ENCODE data around the gene RPLP2.

The RPLP2 gene

DNA sequence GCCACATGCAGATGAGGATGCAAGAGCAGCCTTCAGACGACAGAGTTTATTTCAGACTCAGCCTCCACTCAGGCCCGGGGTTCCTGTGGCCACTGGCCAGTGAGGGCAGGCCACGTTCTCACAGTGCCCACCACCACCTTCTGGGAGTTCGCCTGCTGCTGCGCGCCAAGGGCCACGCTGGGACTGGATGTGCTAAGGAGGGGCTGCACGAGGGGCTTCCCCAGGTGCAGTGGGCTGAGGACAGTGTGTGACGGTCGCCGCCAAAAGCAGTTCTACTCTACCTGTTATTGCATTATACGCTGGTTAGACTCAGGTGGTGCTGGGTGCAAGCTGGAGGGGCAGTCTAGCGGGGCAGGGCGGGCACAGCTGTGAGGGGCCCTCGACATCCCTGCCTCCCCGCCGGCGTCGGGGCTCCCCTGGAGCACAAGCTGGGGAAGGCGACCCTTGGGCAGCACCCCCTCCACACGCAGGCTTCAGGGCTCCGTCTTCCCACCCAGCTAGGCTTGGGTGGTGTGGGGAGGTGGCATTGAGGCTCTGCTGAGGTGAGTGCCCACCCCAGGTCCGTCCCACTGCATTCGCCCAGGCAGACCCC, 22.6 kb upstream of the RPLP2 start:
- no peaks in the 10 kb centered on the region for H3K9me3 ChIP-seq (ENCODE audit: control insufficient read depth in 1 of 2, low read length in 2 of 2)
- H3K27me3 ChIP-seq (ENCODE audit: low read depth, low read length): peaks cover 7% of the 10 kb centered on the region
- H3K36me3 ChIP-seq (ENCODE audit: control insufficient read depth in 1 of 2, insufficient read depth in 2 of 2, low read length in 2 of 2): peaks cover 0 to 8% of the 10 kb centered on the region in 2 donors
- peaks cover 0 to 19% of the 10 kb centered on the region in 2 donors for H3K4me1 ChIP-seq (ENCODE audit: control insufficient read depth in 1 of 2, insufficient read depth in 2 of 2, low read length in 2 of 2)
- H3K27ac ChIP-seq (ENCODE audit: low read length): no peak overlapping the region
- no peak overlapping the region for H3K4me3 ChIP-seq (ENCODE audit: low read depth in 1 of 2, low read length in 2 of 2)

DNA sequence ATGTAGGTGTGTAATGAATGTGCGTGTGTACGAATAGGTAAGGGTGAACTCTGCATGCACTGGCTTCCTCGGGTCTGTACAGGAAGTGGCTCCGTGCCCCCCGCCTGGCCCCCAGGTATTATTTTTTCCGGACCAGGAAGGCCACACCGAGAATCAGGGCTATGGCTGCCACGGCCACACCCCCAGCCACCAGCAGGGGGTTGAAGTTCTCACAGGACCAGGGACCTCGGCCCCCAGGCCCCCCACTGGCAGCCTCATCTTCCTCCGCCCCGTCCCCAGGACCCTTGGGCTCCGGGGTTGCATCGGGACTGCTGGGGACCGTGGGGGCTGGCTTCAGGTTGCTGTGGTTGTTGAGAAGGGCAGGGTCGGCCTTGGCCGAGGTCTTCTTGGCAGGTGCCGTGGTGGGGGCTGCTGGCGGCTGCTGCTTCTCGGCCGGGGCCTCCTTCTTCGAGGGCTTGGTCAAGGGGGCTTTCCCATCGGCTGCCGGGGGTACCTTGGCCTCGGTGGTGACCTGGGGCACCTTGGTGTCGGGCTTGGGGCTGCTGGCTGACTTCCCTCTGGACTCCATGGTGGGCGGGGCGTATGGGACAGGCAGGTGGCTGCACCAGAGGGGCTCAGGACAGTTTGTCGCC, 21.6 kb upstream of the RPLP2 start:
- Histone ChIP-seq H3K4me1 (ENCODE audit: control insufficient read depth in 1 of 2, insufficient read depth in 2 of 2, low read length in 2 of 2) (peaks cover 0 to 17% of the 10 kb centered on the region in 2 donors), H3K36me3 (ENCODE audit: control insufficient read depth in 1 of 2, insufficient read depth in 2 of 2, low read length in 2 of 2) (peaks cover 0 to 17% of the 10 kb centered on the region in 2 donors), H3K27me3 (ENCODE audit: low read depth, low read length) (peaks cover 7% of the 10 kb centered on the region), H3K27ac (ENCODE audit: low read length) (no peak overlapping the region), H3K9me3 (ENCODE audit: control insufficient read depth in 1 of 2, low read length in 2 of 2) (no peaks in the 10 kb centered on the region), H3K4me3 (ENCODE audit: low read depth in 1 of 2, low read length in 2 of 2) (no peak overlapping the region)

DNA sequence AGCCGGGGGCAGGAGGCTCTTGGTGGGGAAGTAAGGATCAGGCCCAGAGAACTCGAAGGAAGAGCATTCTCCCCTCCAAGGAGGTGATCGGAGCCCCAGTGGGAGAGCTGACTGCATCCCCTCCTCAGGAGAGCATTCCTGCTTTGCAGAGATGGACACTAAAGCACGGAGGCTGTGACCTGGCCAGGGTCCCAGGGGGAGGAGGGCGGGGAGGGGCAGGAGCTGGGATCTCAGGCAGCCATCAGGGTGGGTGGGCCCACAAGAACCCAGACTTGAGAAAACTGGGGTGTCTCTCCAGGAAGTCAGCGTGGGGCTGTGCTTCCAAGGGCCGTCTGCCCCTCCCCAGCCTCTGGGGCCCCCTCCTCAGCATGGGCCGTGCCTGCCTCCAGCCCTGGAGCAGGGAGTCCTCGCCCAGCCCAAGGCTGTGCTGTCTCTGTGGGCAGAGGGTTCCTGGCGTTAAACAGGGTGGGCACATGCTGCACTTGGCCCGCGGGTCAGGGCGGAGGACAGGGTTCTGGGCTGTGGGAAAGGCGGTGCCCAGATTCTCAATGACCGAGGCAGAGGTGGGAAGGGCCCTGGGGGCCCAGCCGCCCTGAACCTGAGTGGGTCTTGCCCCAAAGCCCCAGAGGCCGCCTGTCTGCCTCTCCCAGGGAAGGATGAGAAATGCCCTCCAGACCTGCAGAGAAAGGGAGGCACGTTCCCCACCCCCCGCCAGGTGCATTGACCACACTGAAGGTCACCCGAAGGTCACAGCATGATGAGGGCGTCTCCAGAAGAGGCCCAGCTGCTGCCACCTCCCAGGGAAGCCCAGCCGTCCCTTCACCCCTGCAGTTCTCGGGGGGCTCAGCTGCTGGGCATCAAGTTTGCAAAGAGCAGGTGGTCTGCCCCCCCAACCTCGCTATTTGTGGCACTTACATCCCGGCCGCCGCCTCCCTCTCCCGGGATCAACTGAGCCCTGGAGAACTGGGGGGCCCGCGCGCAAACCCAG, 20.5 kb upstream of the RPLP2 start:
- Histone ChIP-seq H3K27ac (ENCODE audit: low read length) (no peak overlapping the region), H3K36me3 (ENCODE audit: control insufficient read depth in 1 of 2, insufficient read depth in 2 of 2, low read length in 2 of 2) (peaks cover 0 to 20% of the 10 kb centered on the region in 2 donors), H3K27me3 (ENCODE audit: low read depth, low read length) (peaks cover 7% of the 10 kb centered on the region), H3K9me3 (ENCODE audit: control insufficient read depth in 1 of 2, low read length in 2 of 2) (no peaks in the 10 kb centered on the region), H3K4me1 (ENCODE audit: control insufficient read depth in 1 of 2, insufficient read depth in 2 of 2, low read length in 2 of 2) (peaks cover 0 to 8% of the 10 kb centered on the region in 2 donors), H3K4me3 (ENCODE audit: low read depth in 1 of 2, low read length in 2 of 2) (no peak overlapping the region)

DNA sequence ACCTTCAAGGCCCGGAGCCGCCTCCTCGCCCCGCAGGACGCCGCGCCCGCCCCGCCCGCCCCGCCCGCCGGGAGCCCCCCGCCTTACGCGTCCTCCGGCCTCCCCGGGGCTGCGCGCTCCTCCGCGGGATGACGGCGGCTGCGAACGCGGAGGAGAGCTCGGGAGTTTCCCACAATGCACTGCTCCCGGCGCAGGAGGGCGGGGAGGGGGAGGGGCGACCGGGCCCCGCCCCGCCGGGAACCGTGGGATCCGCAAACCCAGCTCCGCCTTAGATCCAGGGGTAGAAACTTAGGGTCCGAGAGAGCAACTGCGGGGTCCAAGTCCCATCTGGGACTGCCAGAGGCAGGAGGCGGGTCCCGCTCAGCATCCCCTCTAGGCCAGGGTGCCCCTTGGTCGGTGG, 19.8 kb upstream of the RPLP2 start, which contains the start of gene CEND1:
Gene CEND1, minus strand, starts transcription at position 148 of the 400 bp plus-strand sequence. CDS start 1,514 bp downstream, outside the sequence.
- H3K4me3 ChIP-seq (ENCODE audit: low read depth in 1 of 2, low read length in 2 of 2): no peak within 1 kb of the TSS

DNA sequence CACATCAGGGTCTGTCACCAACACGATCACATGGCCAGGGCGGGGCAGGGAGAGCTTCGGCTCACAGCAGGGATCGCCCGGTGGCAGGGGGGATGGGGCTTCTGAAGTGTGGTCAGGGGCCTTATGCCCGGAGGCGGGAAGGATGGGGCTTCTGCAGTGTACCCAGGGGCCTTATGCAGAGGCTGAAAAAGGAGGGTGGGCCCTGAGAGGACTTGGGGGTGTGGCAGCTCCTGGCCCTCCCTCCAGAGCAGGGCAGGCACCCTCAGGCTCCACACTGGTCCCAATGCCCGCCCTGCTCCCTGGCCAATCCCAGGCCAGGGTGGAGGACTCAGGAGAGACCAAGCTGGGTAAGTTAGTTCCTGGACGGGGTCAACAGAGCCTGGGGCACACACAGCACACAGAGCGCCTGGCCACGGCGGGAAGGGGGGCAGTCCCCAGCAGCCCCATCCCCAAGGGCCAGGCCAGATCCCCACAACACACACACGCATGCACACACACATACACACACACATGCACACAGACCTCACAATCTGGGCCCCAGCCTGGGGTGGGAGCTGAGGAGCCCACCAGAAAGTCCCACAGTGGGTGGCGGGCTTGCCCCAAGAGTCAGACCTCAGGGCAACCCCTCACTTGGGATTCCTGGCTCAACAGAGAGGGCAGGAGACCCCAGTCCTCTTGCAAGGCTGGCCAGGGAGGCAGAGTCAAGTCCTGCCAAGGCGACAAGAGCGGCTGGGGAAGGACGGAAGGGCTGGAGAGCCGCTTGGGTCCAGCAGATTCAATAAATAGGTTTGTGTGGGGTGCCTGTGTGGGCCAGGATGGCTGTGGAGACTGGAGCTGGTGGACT, 18.8 kb upstream of the RPLP2 start:
- peaks cover 0 to 23% of the 10 kb centered on the region in 2 donors for H3K4me1 ChIP-seq (ENCODE audit: control insufficient read depth in 1 of 2, insufficient read depth in 2 of 2, low read length in 2 of 2)
- peaks cover 0 to 20% of the 10 kb centered on the region in 2 donors for H3K36me3 ChIP-seq (ENCODE audit: control insufficient read depth in 1 of 2, insufficient read depth in 2 of 2, low read length in 2 of 2)
- no peaks in the 10 kb centered on the region for H3K9me3 ChIP-seq (ENCODE audit: control insufficient read depth in 1 of 2, low read length in 2 of 2)
- no peak overlapping the region for H3K27ac ChIP-seq (ENCODE audit: low read length)
- H3K27me3 ChIP-seq (ENCODE audit: low read depth, low read length): peaks cover 7% of the 10 kb centered on the region
- no peak overlapping the region for H3K4me3 ChIP-seq (ENCODE audit: low read depth in 1 of 2, low read length in 2 of 2)

More for the DNA sequence above, 19.8 kb upstream of the RPLP2 start, which contains the start of gene CEND1:
- peaks cover 7% of the 10 kb centered on the region for H3K27me3 ChIP-seq (ENCODE audit: low read depth, low read length)
- no peaks in the 10 kb centered on the region for H3K9me3 ChIP-seq (ENCODE audit: control insufficient read depth in 1 of 2, low read length in 2 of 2)
- H3K36me3 ChIP-seq (ENCODE audit: control insufficient read depth in 1 of 2, insufficient read depth in 2 of 2, low read length in 2 of 2): peaks cover 0 to 20% of the 10 kb centered on the region in 2 donors
- peaks cover 0 to 15% of the 10 kb centered on the region in 2 donors for H3K4me1 ChIP-seq (ENCODE audit: control insufficient read depth in 1 of 2, insufficient read depth in 2 of 2, low read length in 2 of 2)
- H3K27ac ChIP-seq (ENCODE audit: low read length): no peak within 1 kb of the TSS

DNA sequence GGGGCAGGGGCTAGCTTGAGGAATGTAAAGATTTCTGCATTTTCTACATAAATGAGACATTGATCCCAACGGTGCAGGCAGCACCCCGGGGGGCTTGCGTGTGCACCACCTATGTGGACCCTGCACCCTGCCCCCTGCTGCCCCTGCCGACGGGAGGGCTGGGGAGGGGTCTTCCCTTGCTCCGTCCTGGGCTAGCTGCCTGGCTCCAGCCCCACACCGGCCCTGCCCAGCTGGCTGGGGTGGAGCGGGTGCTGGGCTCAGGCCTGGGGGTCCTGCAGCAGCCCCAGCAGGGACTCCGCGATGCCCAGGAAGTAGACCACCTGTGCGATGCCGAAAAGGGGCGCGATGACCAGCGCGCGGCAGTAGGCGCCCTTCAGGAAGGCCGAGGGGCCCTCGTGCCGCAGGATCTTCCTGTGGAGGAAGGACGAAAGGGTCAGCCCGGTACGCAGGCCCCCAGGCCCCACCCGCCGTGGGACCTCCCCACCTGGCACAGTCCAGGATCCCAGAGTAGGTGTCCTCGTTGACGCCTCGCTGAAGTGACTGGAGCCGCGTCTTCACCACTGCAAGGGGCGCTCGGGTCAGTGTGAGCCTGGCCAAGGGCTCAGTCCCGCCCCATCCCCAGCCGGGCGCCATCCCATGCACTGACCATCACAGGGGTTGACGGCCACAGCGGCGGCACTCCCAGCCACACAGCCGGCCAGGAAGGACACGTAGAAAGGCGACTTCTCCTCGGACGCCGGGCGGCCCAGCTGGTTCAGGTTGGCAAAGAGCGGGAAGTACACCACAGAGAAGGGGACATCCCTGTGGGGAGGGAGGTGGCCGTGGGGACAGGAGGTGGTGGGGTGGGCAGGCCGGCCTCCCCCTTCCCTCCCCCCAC, 17.9 kb upstream of the RPLP2 start:
- Histone ChIP-seq H3K27ac (ENCODE audit: low read length) (no peak overlapping the region), H3K9me3 (ENCODE audit: control insufficient read depth in 1 of 2, low read length in 2 of 2) (no peaks in the 10 kb centered on the region), H3K4me1 (ENCODE audit: control insufficient read depth in 1 of 2, insufficient read depth in 2 of 2, low read length in 2 of 2) (peaks cover 6 to 30% of the 10 kb centered on the region in 2 donors), H3K4me3 (ENCODE audit: low read depth in 1 of 2, low read length in 2 of 2) (no peak overlapping the region), H3K36me3 (ENCODE audit: control insufficient read depth in 1 of 2, insufficient read depth in 2 of 2, low read length in 2 of 2) (peaks cover 0 to 20% of the 10 kb centered on the region in 2 donors), H3K27me3 (ENCODE audit: low read depth, low read length) (peaks cover 7% of the 10 kb centered on the region)

- Histone ChIP-seq H3K9me3 (ENCODE audit: control insufficient read depth in 1 of 2, low read length in 2 of 2) (no peaks in the 10 kb centered on the region), H3K27me3 (ENCODE audit: low read depth, low read length) (peaks cover 7% of the 10 kb centered on the region), H3K27ac (ENCODE audit: low read length) (no peak overlapping the region), H3K4me3 (ENCODE audit: low read depth in 1 of 2, low read length in 2 of 2) (no peak overlapping the region), H3K4me1 (ENCODE audit: control insufficient read depth in 1 of 2, insufficient read depth in 2 of 2, low read length in 2 of 2) (peaks cover 7 to 34% of the 10 kb centered on the region in 2 donors), H3K36me3 (ENCODE audit: control insufficient read depth in 1 of 2, insufficient read depth in 2 of 2, low read length in 2 of 2) (peaks cover 0 to 20% of the 10 kb centered on the region in 2 donors)
These were observed 17.3 kb upstream of the RPLP2 start for GRCh38 chr11:792535-792821.

GRCh38 chr11:792873-793272, 16.9 kb upstream of the RPLP2 start:
- Histone ChIP-seq H3K36me3 (ENCODE audit: control insufficient read depth in 1 of 2, insufficient read depth in 2 of 2, low read length in 2 of 2) (peaks cover 0 to 20% of the 10 kb centered on the region in 2 donors), H3K4me1 (ENCODE audit: control insufficient read depth in 1 of 2, insufficient read depth in 2 of 2, low read length in 2 of 2) (peaks cover 7 to 34% of the 10 kb centered on the region in 2 donors), H3K9me3 (ENCODE audit: control insufficient read depth in 1 of 2, low read length in 2 of 2) (no peaks in the 10 kb centered on the region), H3K27me3 (ENCODE audit: low read depth, low read length) (peaks cover 7% of the 10 kb centered on the region), H3K4me3 (ENCODE audit: low read depth in 1 of 2, low read length in 2 of 2) (no peak overlapping the region), H3K27ac (ENCODE audit: low read length) (no peak overlapping the region)

GRCh38 chr11:793556-793955, 16.2 kb upstream of the RPLP2 start:
- H3K4me3 ChIP-seq (ENCODE audit: low read depth in 1 of 2, low read length in 2 of 2): no peak overlapping the region
- no peaks in the 10 kb centered on the region for H3K9me3 ChIP-seq (ENCODE audit: control insufficient read depth in 1 of 2, low read length in 2 of 2)
- peaks cover 0 to 20% of the 10 kb centered on the region in 2 donors for H3K36me3 ChIP-seq (ENCODE audit: control insufficient read depth in 1 of 2, insufficient read depth in 2 of 2, low read length in 2 of 2)
- peaks cover 7% of the 10 kb centered on the region for H3K27me3 ChIP-seq (ENCODE audit: low read depth, low read length)
- H3K27ac ChIP-seq (ENCODE audit: low read length): no peak overlapping the region
- H3K4me1 ChIP-seq (ENCODE audit: control insufficient read depth in 1 of 2, insufficient read depth in 2 of 2, low read length in 2 of 2): peaks cover 7 to 37% of the 10 kb centered on the region in 2 donors
